Spleen (tissue), 11 donors: ENCODE results near the gene IL24. TPM values are rescaled to one million over a fixed set of nuclear protein-coding genes. Genes with fewer than 3 reads are reported as not detected.

Experiments
- DNase-seq: peaks from one replicate; pipeline ENCODE4 v3.0.0-alpha.2; 2020
- H3K27ac ChIP-seq, 8 donors: fragments of 200-600 bp; sonication (generic) in 7 of 8; 1 replicate in 4 of 8; 2 replicates in 4 of 8; pipeline versions ENCODE4 v1.5.0 to v1.8.0; 2016 to 2021; ENCODE audit warnings: inconsistent platforms in 4 of 8, mild to moderate bottlenecking in 4 of 8, moderate library complexity in 1 of 8
- H3K27me3 ChIP-seq, 7 donors: fragments of 200-600 bp; sonication (generic) in 6 of 7; replicated peaks in 1 of 7; 1 replicate in 4 of 7; 2 replicates in 3 of 7; pipeline versions ENCODE4 v1.5.0 to v1.8.0; 2016 to 2021; ENCODE audit warnings: inconsistent platforms in 3 of 7, mild to moderate bottlenecking in 1 of 7
- H3K36me3 ChIP-seq, 6 donors: fragments of 200-600 bp; sonication (generic) in 5 of 6; 1 replicate in 4 of 6; 2 replicates in 2 of 6; pipeline versions ENCODE4 v1.5.0 to v1.8.0; 2016 to 2021; ENCODE audit warnings: inconsistent platforms in 2 of 6
- H3K4me1 ChIP-seq, 6 donors: fragments of 200-600 bp; sonication (generic) in 5 of 6; 1 replicate in 3 of 6; 2 replicates in 3 of 6; pipeline versions ENCODE4 v1.5.0 to v1.8.0; 2016 to 2021; ENCODE audit warnings: inconsistent platforms in 3 of 6
- H3K4me3 ChIP-seq, 8 donors: fragments of 200-600 bp; sonication (generic) in 7 of 8; 1 replicate in 4 of 8; 2 replicates in 4 of 8; pipeline versions ENCODE4 v1.5.0 to v1.8.0; 2016 to 2021; ENCODE audit warnings: inconsistent platforms in 4 of 8, mild to moderate bottlenecking in 4 of 8, moderate library complexity in 2 of 8
- H3K9me3 ChIP-seq, 8 donors: fragments of 200-600 bp; sonication (generic) in 7 of 8; 1 replicate in 4 of 8; 2 replicates in 4 of 8; pipeline versions ENCODE4 v1.5.0 to v1.8.0; 2016 to 2021; ENCODE audit warnings: inconsistent platforms in 4 of 8
- CTCF ChIP-seq, 11 experiments: fragments of 200-600 bp in 7 of 11; fragments of 450-650 bp in 4 of 11; sonication (generic) in 4 of 11; IDR thresholded peaks in 8 of 11; conservative IDR thresholded peaks in 3 of 11; 1 replicate in 7 of 11; 2 replicates in 4 of 11; pipeline versions ENCODE4 v1.4.0 to v1.8.0; 2016 to 2021; ENCODE audit warnings: antibody characterized with exemption in 11 of 11, inconsistent platforms in 4 of 11, mild to moderate bottlenecking in 1 of 11
- POLR2A ChIP-seq, 3 donors: fragments of 450-650 bp; IDR thresholded peaks; one replicate each; pipeline ENCODE4 v1.5.1; 2017; ENCODE audit warnings: antibody characterized with exemption in 3 of 3, mild to moderate bottlenecking in 1 of 3
- POLR2AphosphoS5 ChIP-seq, 3 donors: sonication (generic); formaldehyde crosslinking; IDR thresholded peaks; one replicate each; pipeline ENCODE4 v1.5.1; 2017; ENCODE audit warnings: antibody characterized with exemption in 3 of 3
- WGBS, 5 donors: extraction: QIAGEN DNeasy Blood & Tissue Kit in 3 of 5; methylation state at CpG; one replicate each; pipeline versions ENCODE4 v1.1.5 to v1.1.7; 2013 to 2018; 5-methylcytosine and 5-hydroxymethylcytosine counted together
- intact Hi-C: fragments of 100-400 bp; cut with DNase I; formaldehyde crosslinking; loops from one replicate; pipeline ENCODE4 v1.15.0; 2023; ENCODE audit warnings: low total_unique reads
- polyA plus RNA-seq, 3 donors: library from polyadenylated mRNA; stranded (reverse); fragments of 200-250 nt; gene quantifications; one replicate each; pipeline ENCODE4 v1.2.1, GENCODE V29; 2013
- total RNA-seq, 7 donors: library from RNA; depleted of rRNA in 3 of 7; stranded (reverse); fragments of >200 nt in 3 of 7; fragmentation: NEBNext Ultra II Directional in 4 of 7; extraction: Animal tissue kit (Norgen Biotek cat#: 25700) in 4 of 7; gene quantifications; one replicate each; pipeline versions ENCODE4 v1.1.0 to v1.2.1, GENCODE V29; 2016 to 2021
- donor health status: healthy with polysubstance abuse.
- donor health status: DM: no; HTN: no; CAD: no; lungs with moderate emphysema.
- donor health status: DM: no; HTN: no; CAD: no.
- donor health status: Bipolar disorder and iron deficiency.
- donor health status: healthy.
- donor health status: DM: no; HTN: no; CAD: no.
- donor health status: DM: yes; HTN: yes; CAD: no.

Gene IL24
- total and polyA plus RNA-seq, 10 donors = 0.30 to 2.0 (median 1.2) TPM; not detected in 5

- Histone ChIP-seq H3K4me3 (no peak overlapping the region), H3K27ac (no peak overlapping the region), H3K36me3 (no peaks in the 10 kb centered on the region), H3K4me1 (peaks cover 0 to 7% (median 0%) of the 10 kb centered on the region in 6 donors), H3K27me3 (no peaks in the 10 kb centered on the region), H3K9me3 (no peaks in the 10 kb centered on the region)
- WGBS, 5 donors = 93 to 97% (median 95%) methylated on average over 13 of the region's 13 CpGs
- no peak for TF ChIP-seq POLR2A (IDR thresholded peaks at IDR 0.05)
- no peak for TF ChIP-seq CTCF (IDR thresholded peaks at IDR 0.05 in 8 of 11, conservative IDR thresholded peaks at IDR 0.05 in 3 of 11)
- no peak for TF ChIP-seq POLR2AphosphoS5 (IDR thresholded peaks at IDR 0.05)
- no peak for DNase-seq
- intact Hi-C loops = no loop called here
Observed at GRCh38 chr1:206939131-206939530, 41.9 kb downstream of the IL24 start.

GRCh38 chr1:206939841-206940587, 42.8 kb downstream of the IL24 start:
- 85 to 92% (median 88%) methylated on average over 9 of the region's 9 CpGs for WGBS, 5 donors
- intact Hi-C loops = no loop called here
- no peak for TF ChIP-seq CTCF (IDR thresholded peaks at IDR 0.05 in 8 of 11, conservative IDR thresholded peaks at IDR 0.05 in 3 of 11)
- no peak for TF ChIP-seq POLR2AphosphoS5 (IDR thresholded peaks at IDR 0.05)
- no peak for TF ChIP-seq POLR2A (IDR thresholded peaks at IDR 0.05)
- peaks cover 0 to 7% (median 0%) of the 10 kb centered on the region in 6 donors for H3K4me1 ChIP-seq
- H3K27me3 ChIP-seq = no peaks in the 10 kb centered on the region
- no peak overlapping the region for H3K27ac ChIP-seq
- no peak overlapping the region for H3K4me3 ChIP-seq
- no peak for DNase-seq
- no peaks in the 10 kb centered on the region for H3K36me3 ChIP-seq
- no peaks in the 10 kb centered on the region for H3K9me3 ChIP-seq

GRCh38 chr1:206940588-206940936, 43.3 kb downstream of the IL24 start:
- no peaks in the 10 kb centered on the region for H3K36me3 ChIP-seq
- no peaks in the 10 kb centered on the region for H3K27me3 ChIP-seq
- no peaks in the 10 kb centered on the region for H3K9me3 ChIP-seq
- H3K4me1 ChIP-seq = peaks cover 0 to 2% (median 0%) of the 10 kb centered on the region in 6 donors
- DNase-seq = no peak
- H3K27ac ChIP-seq = no peak overlapping the region
- WGBS, 5 donors = 85 to 97% (median 92%) methylated on average over 3 of the region's 3 CpGs
- H3K4me3 ChIP-seq = no peak overlapping the region
- TF ChIP-seq POLR2AphosphoS5 (IDR thresholded peaks at IDR 0.05) (no peak), POLR2A (IDR thresholded peaks at IDR 0.05) (no peak), CTCF (IDR thresholded peaks at IDR 0.05 in 8 of 11, conservative IDR thresholded peaks at IDR 0.05 in 3 of 11) (no peak)
- intact Hi-C loops = no loop called here

- Histone ChIP-seq H3K4me3 (no peak overlapping the region), H3K27ac (no peak overlapping the region), H3K9me3 (no peaks in the 10 kb centered on the region), H3K27me3 (no peaks in the 10 kb centered on the region), H3K4me1 (peaks cover 0 to 5% (median 0%) of the 10 kb centered on the region in 6 donors), H3K36me3 (no peaks in the 10 kb centered on the region)
- intact Hi-C loops = no loop called here
- no peak for DNase-seq
- 68 to 75% (median 72%) methylated on average over 6 of the region's 6 CpGs for WGBS, 5 donors
- no peak for TF ChIP-seq CTCF (IDR thresholded peaks at IDR 0.05 in 8 of 11, conservative IDR thresholded peaks at IDR 0.05 in 3 of 11)
- no peak for TF ChIP-seq POLR2A (IDR thresholded peaks at IDR 0.05)
- no peak for TF ChIP-seq POLR2AphosphoS5 (IDR thresholded peaks at IDR 0.05)
Observed at GRCh38 chr1:206941766-206942418, 44.6 kb downstream of the IL24 start.
